Psoas muscle (tissue), 8 donors: ENCODE data around the gene ALDH1A1. TPM values are rescaled to one million over a fixed set of nuclear protein-coding genes. Genes with fewer than 3 reads are reported as not detected.

Source experiments
- ATAC-seq, 4 donors: fragments of 200-7000 bp; cut with Tn5 transposase; one replicate each; pipeline ENCODE4 v1.9.1; 2020; ENCODE audit warnings: moderate library complexity in 3 of 4, mild to moderate bottlenecking in 2 of 4
- DNase-seq, 2 donors: peaks; one replicate each; pipeline ENCODE4 v3.0.0-alpha.2; 2020
- H3K27ac ChIP-seq: fragments of 200-600 bp; one replicate; pipeline ENCODE4 v1.8.0; 2022
- H3K27me3 ChIP-seq, 3 donors: fragments of 200-600 bp in 1 of 3; one replicate each; pipeline versions ENCODE4 v1.6.1 to v1.8.0; 2013 to 2022; ENCODE audit warnings: low read length in 2 of 3, mild to moderate bottlenecking in 2 of 3, moderate library complexity in 1 of 3; ENCODE audit not compliant: insufficient read depth in 3 of 3
- H3K36me3 ChIP-seq, 2 donors: fragments of 200-600 bp in 1 of 2; one replicate each; pipeline versions ENCODE4 v1.6.1 to v1.8.0; 2013 to 2022; ENCODE audit warnings: low read depth in 1 of 2, mild to moderate bottlenecking in 1 of 2, moderate library complexity in 1 of 2; ENCODE audit not compliant: insufficient read depth in 1 of 2
- H3K4me1 ChIP-seq: fragments of 200-600 bp; one replicate; pipeline ENCODE4 v1.8.0; 2022
- H3K4me3 ChIP-seq: fragments of 200-600 bp; one replicate; pipeline ENCODE4 v1.8.0; 2022; ENCODE audit warnings: mild to moderate bottlenecking
- H3K9me3 ChIP-seq: fragments of 200-600 bp; one replicate; pipeline ENCODE4 v1.8.0; 2022
- WGBS, 3 donors: extraction: QIAGEN DNeasy Blood & Tissue Kit; methylation state at CpG; one replicate each; pipeline versions ENCODE4 v1.1.6 to v1.1.7; 2013; 5-methylcytosine and 5-hydroxymethylcytosine counted together
- intact Hi-C, 2 donors: fragments of 100-400 bp; cut with DNase I; formaldehyde crosslinking; loops; one replicate each; pipeline versions ENCODE4 v1.11.0 to v1.14.2; 2022
- polyA plus RNA-seq, 3 donors: library from polyadenylated mRNA; stranded (reverse); fragments of 200-250 nt; gene quantifications; one replicate each; pipeline ENCODE4 v1.2.3, GENCODE V29; 2013
- total RNA-seq, 4 donors: library from RNA; stranded (reverse); fragmentation: NEBNext Ultra II Directional in 2 of 4; extraction: Animal tissue kit (Norgen Biotek cat#: 25700) in 2 of 4; gene quantifications; one replicate each; pipeline versions ENCODE4 v1.2.1 to v1.2.4, GENCODE V29; 2021 to 2023
- TF ChIP-seq, protein P1 (sequence below): fragments of 200-600 bp; IDR thresholded peaks from one replicate; pipeline ENCODE4 v1.8.0; 2022; ENCODE audit warnings: antibody characterized with exemption
- donor health status: healthy with polysubstance abuse.
- donor health status: DM: no; HTN: no; CAD: no; lungs with moderate emphysema.
- donor health status: Bipolar disorder and iron deficiency.
- donor health status: healthy.
- donor health status: DM: yes; HTN: yes; CAD: no.
- donor health status: DM: no; HTN: no; CAD: no.
- donor health status: DM: no; HTN: no; CAD: no.
- donor health status: DM: yes; HTN: yes; CAD: no.

Gene ALDH1A1
- total and polyA plus RNA-seq, 7 donors, result 7.0 to 57.0 (median 21.0) TPM

DNA sequence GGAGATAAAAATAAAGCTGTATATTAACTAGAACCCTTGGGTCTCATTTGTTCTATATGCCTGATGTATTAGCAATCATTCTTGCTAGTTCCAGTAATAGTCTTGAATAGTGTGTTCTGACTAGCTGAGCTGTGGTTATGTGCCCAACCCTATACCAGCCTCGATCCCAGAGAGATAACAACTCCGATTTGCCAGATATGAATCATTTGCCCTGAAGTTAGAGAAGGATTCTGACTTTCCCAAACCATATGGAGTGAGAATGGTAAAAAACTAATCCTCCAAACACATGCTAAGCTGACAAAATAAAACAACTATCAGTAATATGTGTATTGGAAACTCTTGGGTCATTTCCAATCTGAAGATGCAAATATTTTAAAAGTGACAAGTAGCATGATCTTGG lies 64.8 kb downstream of the ALDH1A1 start:
- TF ChIP-seq, protein P1, sequence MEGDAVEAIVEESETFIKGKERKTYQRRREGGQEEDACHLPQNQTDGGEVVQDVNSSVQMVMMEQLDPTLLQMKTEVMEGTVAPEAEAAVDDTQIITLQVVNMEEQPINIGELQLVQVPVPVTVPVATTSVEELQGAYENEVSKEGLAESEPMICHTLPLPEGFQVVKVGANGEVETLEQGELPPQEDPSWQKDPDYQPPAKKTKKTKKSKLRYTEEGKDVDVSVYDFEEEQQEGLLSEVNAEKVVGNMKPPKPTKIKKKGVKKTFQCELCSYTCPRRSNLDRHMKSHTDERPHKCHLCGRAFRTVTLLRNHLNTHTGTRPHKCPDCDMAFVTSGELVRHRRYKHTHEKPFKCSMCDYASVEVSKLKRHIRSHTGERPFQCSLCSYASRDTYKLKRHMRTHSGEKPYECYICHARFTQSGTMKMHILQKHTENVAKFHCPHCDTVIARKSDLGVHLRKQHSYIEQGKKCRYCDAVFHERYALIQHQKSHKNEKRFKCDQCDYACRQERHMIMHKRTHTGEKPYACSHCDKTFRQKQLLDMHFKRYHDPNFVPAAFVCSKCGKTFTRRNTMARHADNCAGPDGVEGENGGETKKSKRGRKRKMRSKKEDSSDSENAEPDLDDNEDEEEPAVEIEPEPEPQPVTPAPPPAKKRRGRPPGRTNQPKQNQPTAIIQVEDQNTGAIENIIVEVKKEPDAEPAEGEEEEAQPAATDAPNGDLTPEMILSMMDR, result no peak
- no peak for DNase-seq

DNA sequence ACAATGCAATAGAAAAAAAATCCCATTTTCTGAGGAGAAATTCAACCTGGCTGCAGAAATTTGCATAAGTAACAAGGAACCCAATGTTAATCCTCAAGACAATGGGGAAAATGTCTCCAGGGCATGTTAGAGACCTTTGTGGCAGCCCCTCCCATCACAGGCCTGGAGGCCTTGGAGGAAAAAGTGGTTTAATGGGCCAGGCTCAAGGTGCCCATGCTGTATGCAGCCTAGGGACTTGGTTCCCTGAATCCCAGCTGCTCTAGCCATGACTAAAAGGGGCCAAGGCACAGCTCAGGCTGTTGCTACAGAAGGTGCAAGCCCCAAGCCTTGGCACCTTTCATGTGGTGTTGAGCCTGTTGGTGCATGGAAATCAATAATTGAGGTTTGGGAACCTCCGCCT lies 66.5 kb downstream of the ALDH1A1 start:
- DNase-seq, result no peak
- ATAC-seq, result no peak
- Histone ChIP-seq H3K27me3 (peaks cover 0 to 2% (median 0%) of the 10 kb centered on the region in 3 donors), H3K27ac (no peak overlapping the region), H3K4me3 (no peak overlapping the region), H3K4me1 (peaks cover 9% of the 10 kb centered on the region), H3K36me3 (no peaks in the 10 kb centered on the region), H3K9me3 (no peaks in the 10 kb centered on the region)
- intact Hi-C loops, result no loop called here
- 98 to 100% (median 100%) methylated on average over 1 of the region's 1 CpG for WGBS, 3 donors
- TF ChIP-seq, protein P1, result no peak

More for the DNA sequence above, 64.8 kb downstream of the ALDH1A1 start:
- H3K36me3 ChIP-seq, result no peaks in the 10 kb centered on the region
- ATAC-seq, result no peak
- H3K9me3 ChIP-seq, result no peaks in the 10 kb centered on the region
- 76 to 96% (median 95%) methylated on average over 2 of the region's 2 CpGs for WGBS, 3 donors
- no peaks in the 10 kb centered on the region for H3K4me1 ChIP-seq
- H3K27ac ChIP-seq, result no peak overlapping the region
- H3K27me3 ChIP-seq, result peaks cover 0 to 2% (median 0%) of the 10 kb centered on the region in 3 donors
- intact Hi-C loops, result no loop called here
- no peak overlapping the region for H3K4me3 ChIP-seq

DNA sequence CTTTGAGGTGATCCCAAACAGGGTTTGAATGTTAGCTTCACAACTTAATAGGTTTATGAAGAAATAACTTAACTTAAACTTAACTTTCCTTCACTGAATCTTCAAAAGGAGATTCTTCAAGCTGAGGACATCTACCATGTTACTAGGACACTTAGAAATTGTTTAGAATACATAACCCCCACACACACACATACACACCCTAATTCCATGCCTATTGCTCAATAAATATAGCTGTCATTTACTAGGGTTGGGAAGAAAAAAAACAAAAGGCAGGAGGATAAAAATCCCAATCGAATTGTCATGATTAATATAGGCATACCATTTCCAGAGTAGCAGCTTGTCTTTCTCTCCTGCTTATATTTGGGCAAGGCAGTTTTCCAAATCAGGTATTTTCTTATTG lies 68.3 kb downstream of the ALDH1A1 start:
- Histone ChIP-seq H3K36me3 (no peaks in the 10 kb centered on the region), H3K27ac (no peak overlapping the region), H3K4me1 (peaks cover 9% of the 10 kb centered on the region), H3K4me3 (no peak overlapping the region), H3K9me3 (no peaks in the 10 kb centered on the region), H3K27me3 (no peaks in the 10 kb centered on the region)
- TF ChIP-seq, protein P1, result no peak
- intact Hi-C loops, result loop anchor here (5.0 kb wide), 2 partner anchors 68 to 143 kb away; partner anchors contain the start of gene ALDH1A1 (in 1 of the 2)
- DNase-seq, result no peak
- WGBS, 3 donors, result 68 to 83% (median 74%) methylated on average over 1 of the region's 1 CpG
- ATAC-seq, result no peak

DNA sequence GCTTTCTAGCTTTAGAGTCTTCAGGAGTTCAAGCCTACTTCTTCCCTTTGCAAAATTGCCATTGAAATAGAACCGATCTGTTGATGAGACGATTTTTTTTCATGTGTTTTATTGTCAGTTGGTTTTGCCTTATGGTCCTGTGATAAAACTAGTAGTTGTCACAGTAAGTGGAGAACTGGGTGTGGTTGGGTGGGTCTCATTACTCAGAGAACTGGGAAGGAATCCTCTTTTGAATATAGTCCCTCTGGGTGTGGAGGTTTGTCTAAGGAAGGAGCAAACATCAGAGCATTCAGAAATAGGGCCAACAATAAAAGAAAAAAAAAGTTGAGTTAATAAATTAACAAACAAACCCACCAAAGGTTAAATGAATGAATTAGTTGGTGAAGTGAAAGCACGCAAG lies 69.0 kb downstream of the ALDH1A1 start:
- Histone ChIP-seq H3K36me3 (no peaks in the 10 kb centered on the region), H3K27me3 (no peaks in the 10 kb centered on the region), H3K4me3 (no peak overlapping the region), H3K9me3 (no peaks in the 10 kb centered on the region), H3K4me1 (peaks cover 9% of the 10 kb centered on the region), H3K27ac (no peak overlapping the region)
- no peak for DNase-seq
- TF ChIP-seq, protein P1, result no peak
- intact Hi-C loops, result loop anchor here (5.0 kb wide), 2 partner anchors 68 to 143 kb away; partner anchors contain the start of gene ALDH1A1 (in 1 of the 2)
- ATAC-seq, result no peak
- WGBS, 3 donors, result 81 to 93% (median 92%) methylated on average over 3 of the region's 3 CpGs
